Natural killer cell (primary cell): ENCODE results near the gene CRYBG1. TPM values are rescaled to one million over a fixed set of nuclear protein-coding genes. Genes with fewer than 3 reads are reported as not detected.
A peak's percentile ranks its signal among the peaks of the same experiment; 100 is the strongest.

ENCODE experiments used
- ATAC-seq, 3 donors: fragments of 150-1000 bp in 2 of 3; fragments of 200-7000 bp in 1 of 3; cut with Tn5 transposase; 1 replicate in 1 of 3; 2 replicates in 2 of 3; pipeline ENCODE4 v1.10.0; 2021; ENCODE audit warnings: mild to moderate bottlenecking in 2 of 3, moderate library complexity in 2 of 3
- DNase-seq, 2 donors: peaks; one replicate each; pipeline versions ENCODE4 v3.0.0 to v3.0.0-alpha.2; 2013 to 2021; ENCODE audit warnings: mixed read lengths in 1 of 2
- H3K27ac ChIP-seq: one replicate; pipeline ENCODE4 v1.5.1; 2013; ENCODE audit warnings: mild to moderate bottlenecking, low read length
- H3K27me3 ChIP-seq: one replicate; pipeline ENCODE4 v1.6.1; 2013; ENCODE audit warnings: low read length; ENCODE audit not compliant: control insufficient read depth, insufficient read depth
- H3K36me3 ChIP-seq: one replicate; pipeline ENCODE4 v1.6.1; 2013; ENCODE audit warnings: low read length; ENCODE audit not compliant: control insufficient read depth, insufficient read depth
- H3K4me1 ChIP-seq: one replicate; pipeline ENCODE4 v1.6.1; 2013; ENCODE audit warnings: low read length; ENCODE audit not compliant: control insufficient read depth, insufficient read depth
- H3K4me3 ChIP-seq: one replicate; pipeline ENCODE4 v1.5.1; 2013; ENCODE audit warnings: low read length
- H3K9me3 ChIP-seq: one replicate; pipeline ENCODE4 v1.6.1; 2013; ENCODE audit warnings: low read length; ENCODE audit not compliant: control insufficient read depth, insufficient read depth
- H3K27ac Mint-ChIP-seq, 2 donors: one replicate each; pipeline ENCODE4 v1.8.0; 2022; ENCODE audit warnings: mild to moderate bottlenecking in 2 of 2, mixed read lengths in 2 of 2, moderate library complexity in 1 of 2
- H3K27me3 Mint-ChIP-seq, 2 donors: one replicate each; pipeline ENCODE4 v1.8.0; 2022; ENCODE audit warnings: low read depth in 2 of 2, mixed read lengths in 2 of 2
- H3K36me3 Mint-ChIP-seq: one replicate; pipeline ENCODE4 v1.8.0; 2022; ENCODE audit warnings: mixed read lengths
- H3K4me1 Mint-ChIP-seq, 2 donors: one replicate each; pipeline ENCODE4 v1.8.0; 2022; ENCODE audit warnings: mixed read lengths in 2 of 2
- H3K4me3 Mint-ChIP-seq: one replicate; pipeline ENCODE4 v1.8.0; 2022; ENCODE audit warnings: mild to moderate bottlenecking, moderate library complexity, mixed read lengths
- H3K9me3 Mint-ChIP-seq, 2 donors: one replicate each; pipeline ENCODE4 v1.8.0; 2022; ENCODE audit warnings: mixed read lengths in 2 of 2
- WGBS: methylation state at CpG from one replicate; pipeline ENCODE4 v1.1.7; 2013; ENCODE audit warnings: missing lambda C conversion rate; ENCODE audit not compliant: insufficient coverage; 5-methylcytosine and 5-hydroxymethylcytosine counted together
- intact Hi-C: fragments of 100-400 bp; cut with micrococcal nuclease; formaldehyde crosslinking; loops from one replicate; pipeline ENCODE4 v1.14.2; 2022
- total RNA-seq, 4 donors: library from RNA; stranded (reverse); fragments of 120-200 nt in 1 of 4; gene quantifications; one replicate each; pipeline versions ENCODE4 v1.2.3 to v1.2.4, GENCODE V29; 2013 to 2022
- TF ChIP-seq, protein P1 (sequence below): fragments of 200-600 bp; IDR thresholded peaks from one replicate; pipeline ENCODE4 v1.8.0; 2022; ENCODE audit warnings: antibody characterized with exemption

CRYBG1 gene
- total RNA-seq, 3 donors from 2014 or later (not counting 1 experiment from before 2014, with no cell fraction given): 16.3 to 21.8 (median 17.5) TPM

DNA sequence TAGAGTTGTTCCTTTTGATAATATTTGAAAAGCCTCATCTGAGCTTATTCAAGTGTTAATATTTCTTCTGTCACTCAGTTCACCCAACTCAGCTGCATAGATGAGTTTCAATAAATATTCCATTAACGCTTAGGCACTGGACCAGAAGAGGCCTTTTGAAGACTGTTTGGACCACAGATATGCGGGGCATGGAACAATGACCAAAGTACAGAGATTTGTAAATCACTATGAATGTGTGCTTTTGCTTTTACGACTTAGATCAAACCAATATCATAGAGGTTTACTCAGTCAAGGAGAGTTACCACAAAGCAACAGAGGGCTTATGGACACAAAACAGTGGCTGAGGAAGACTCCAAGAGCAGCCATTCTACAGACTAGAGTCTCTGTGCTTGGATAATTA, 168.9 kb downstream of the CRYBG1 start:
- Histone ChIP-seq H3K4me1 (peaks cover 9% of the 10 kb centered on the region), H3K27me3 (no peaks in the 10 kb centered on the region), H3K4me3 (no peak overlapping the region), H3K9me3 (no peaks in the 10 kb centered on the region), H3K36me3 (peaks cover 87% of the 10 kb centered on the region), H3K27ac (no peak overlapping the region)
- WGBS: 100% methylated on average over 3 of the region's 3 CpGs
- TF ChIP-seq, protein P1, sequence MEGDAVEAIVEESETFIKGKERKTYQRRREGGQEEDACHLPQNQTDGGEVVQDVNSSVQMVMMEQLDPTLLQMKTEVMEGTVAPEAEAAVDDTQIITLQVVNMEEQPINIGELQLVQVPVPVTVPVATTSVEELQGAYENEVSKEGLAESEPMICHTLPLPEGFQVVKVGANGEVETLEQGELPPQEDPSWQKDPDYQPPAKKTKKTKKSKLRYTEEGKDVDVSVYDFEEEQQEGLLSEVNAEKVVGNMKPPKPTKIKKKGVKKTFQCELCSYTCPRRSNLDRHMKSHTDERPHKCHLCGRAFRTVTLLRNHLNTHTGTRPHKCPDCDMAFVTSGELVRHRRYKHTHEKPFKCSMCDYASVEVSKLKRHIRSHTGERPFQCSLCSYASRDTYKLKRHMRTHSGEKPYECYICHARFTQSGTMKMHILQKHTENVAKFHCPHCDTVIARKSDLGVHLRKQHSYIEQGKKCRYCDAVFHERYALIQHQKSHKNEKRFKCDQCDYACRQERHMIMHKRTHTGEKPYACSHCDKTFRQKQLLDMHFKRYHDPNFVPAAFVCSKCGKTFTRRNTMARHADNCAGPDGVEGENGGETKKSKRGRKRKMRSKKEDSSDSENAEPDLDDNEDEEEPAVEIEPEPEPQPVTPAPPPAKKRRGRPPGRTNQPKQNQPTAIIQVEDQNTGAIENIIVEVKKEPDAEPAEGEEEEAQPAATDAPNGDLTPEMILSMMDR: no peak
- ATAC-seq: no peak
- Mint-ChIP-seq H3K27ac (no peak overlapping the region), H3K4me3 (no peak overlapping the region), H3K4me1 (peaks cover 34 to 36% of the 10 kb centered on the region in 2 donors), H3K27me3 (no peaks in the 10 kb centered on the region), H3K36me3 (peaks cover 6% of the 10 kb centered on the region), H3K9me3 (no peaks in the 10 kb centered on the region)
- intact Hi-C loops: loop anchor here (10.0 kb wide), 1 partner anchor 535 kb away; no protein-coding TSS in a partner anchor
- DNase-seq: no peak

DNA sequence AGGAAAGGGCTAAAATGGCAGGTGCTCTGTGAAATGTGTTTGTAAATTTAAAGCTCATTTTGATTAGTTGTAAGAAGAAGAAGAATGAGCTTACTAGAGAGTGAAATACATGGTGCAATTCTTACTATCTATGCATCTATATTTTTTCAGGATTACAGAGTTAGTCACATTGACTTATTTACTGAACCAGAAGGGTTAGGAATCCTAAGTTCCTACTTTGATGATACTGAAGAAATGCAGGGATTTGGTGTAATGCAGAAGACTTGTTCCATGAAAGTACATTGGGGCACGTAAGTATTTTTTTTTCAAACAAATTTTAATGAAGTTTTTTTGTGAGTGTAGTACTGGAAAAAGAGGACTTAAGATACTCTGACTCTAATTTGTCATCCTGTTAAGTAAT, 169.5 kb downstream of the CRYBG1 start:
- ATAC-seq (no peak), DNase-seq (no peak)
- no peaks in the 10 kb centered on the region for H3K9me3 ChIP-seq
- H3K36me3 ChIP-seq: peaks cover 89% of the 10 kb centered on the region
- H3K36me3 Mint-ChIP-seq: peaks cover 6% of the 10 kb centered on the region
- no peaks in the 10 kb centered on the region for H3K27me3 ChIP-seq
- no peaks in the 10 kb centered on the region for H3K9me3 Mint-ChIP-seq
- no peak overlapping the region for H3K4me3 ChIP-seq
- no peak overlapping the region for H3K27ac ChIP-seq
- no peak overlapping the region for H3K4me3 Mint-ChIP-seq
- TF ChIP-seq, protein P1: no peak
- intact Hi-C loops: no loop called here
- no peak overlapping the region for H3K27ac Mint-ChIP-seq
- H3K27me3 Mint-ChIP-seq: no peaks in the 10 kb centered on the region
- H3K4me1 ChIP-seq: peaks cover 8% of the 10 kb centered on the region
- H3K4me1 Mint-ChIP-seq: peaks cover 35 to 36% of the 10 kb centered on the region in 2 donors
- 100% methylated on average over 1 of the region's 1 CpG for WGBS

DNA sequence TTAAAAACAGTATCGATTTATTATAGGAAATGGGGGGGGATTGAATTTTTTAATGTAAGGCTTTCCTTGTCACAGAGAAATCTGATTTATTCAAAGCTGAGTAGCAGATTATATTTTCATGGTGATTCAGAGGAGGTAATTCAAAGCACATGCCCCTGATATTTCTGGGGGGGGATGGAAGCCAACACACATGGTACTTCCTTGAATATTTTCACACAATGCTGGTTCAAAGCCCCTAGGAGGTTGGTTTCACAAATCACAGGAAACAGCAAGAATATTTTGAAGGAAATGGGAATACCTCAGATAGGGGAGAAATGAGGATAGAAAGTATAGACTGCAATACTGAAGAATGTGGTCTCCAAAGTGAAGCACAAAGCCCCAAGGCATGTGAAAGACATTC, 170.0 kb downstream of the CRYBG1 start:
- Histone ChIP-seq H3K36me3 (peaks cover 89% of the 10 kb centered on the region), H3K4me1 (peaks cover 8% of the 10 kb centered on the region), H3K4me3 (no peak overlapping the region), H3K9me3 (no peaks in the 10 kb centered on the region), H3K27ac (no peak overlapping the region), H3K27me3 (no peaks in the 10 kb centered on the region)
- H3K9me3 Mint-ChIP-seq: no peaks in the 10 kb centered on the region
- H3K4me1 Mint-ChIP-seq: peaks cover 33 to 35% of the 10 kb centered on the region in 2 donors
- intact Hi-C loops: no loop called here
- ATAC-seq (no peak), DNase-seq (no peak)
- 100% methylated on average over 1 of the region's 1 CpG for WGBS
- H3K4me3 Mint-ChIP-seq: no peak overlapping the region
- no peaks in the 10 kb centered on the region for H3K27me3 Mint-ChIP-seq
- H3K36me3 Mint-ChIP-seq: peaks cover 6% of the 10 kb centered on the region
- TF ChIP-seq, protein P1: no peak
- H3K27ac Mint-ChIP-seq: no peak overlapping the region

DNA sequence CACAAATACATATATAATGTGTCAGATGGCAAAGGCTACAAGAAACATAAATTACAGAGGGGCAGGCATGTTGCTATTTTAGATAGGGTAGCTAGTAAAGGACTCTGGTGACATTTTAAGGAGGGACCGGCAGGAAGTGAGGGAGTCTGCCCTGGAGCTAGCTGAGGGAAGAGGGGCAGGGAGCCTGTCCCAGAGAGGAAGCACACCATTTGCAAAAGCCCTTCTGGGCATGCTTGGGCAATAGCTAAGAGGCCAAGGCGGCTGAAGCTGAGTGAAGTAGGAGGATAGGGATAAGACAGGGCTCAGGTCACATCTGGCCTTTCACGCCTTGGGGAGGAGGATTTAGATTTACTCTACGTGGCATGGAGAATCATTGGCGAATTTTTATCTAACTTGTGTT, 172.5 kb downstream of the CRYBG1 start:
- intact Hi-C loops: no loop called here
- ATAC-seq (no peak), DNase-seq (no peak)
- Mint-ChIP-seq H3K9me3 (no peaks in the 10 kb centered on the region), H3K36me3 (peaks cover 6% of the 10 kb centered on the region), H3K27ac (peak overlapping the region in 1 of 2 donors; percentile 39), H3K4me3 (no peak overlapping the region), H3K27me3 (no peaks in the 10 kb centered on the region), H3K4me1 (peaks cover 26 to 44% of the 10 kb centered on the region in 2 donors)
- 44% methylated on average over 4 of the region's 5 CpGs for WGBS
- Histone ChIP-seq H3K9me3 (no peaks in the 10 kb centered on the region), H3K4me3 (no peak overlapping the region), H3K36me3 (peaks cover 78% of the 10 kb centered on the region), H3K27me3 (no peaks in the 10 kb centered on the region), H3K27ac (no peak overlapping the region), H3K4me1 (peaks cover 13% of the 10 kb centered on the region)
- TF ChIP-seq, protein P1: no peak
